ENCODE results near the gene SPN.
A peak's percentile ranks its signal among the peaks of the same experiment; 100 is the strongest.
"Not testable (repeated sequence)": the region's sequence is repeated elsewhere in the genome, so short reads cannot be mapped to it uniquely, and the experiment has no call there.

SPN gene

GRCh38 chr16:29663016-29663806, at the start of gene SPN:
Gene SPN (plus strand): TSS chr16:29663247. CDS start chr16:29663729, 482 bp downstream.
- Histone ChIP-seq H3K4me1 (ENCODE audit: low read length) (peaks cover 16% of the 10 kb centered on the region; the same call in 1 of the 2 replicates), H4K20me1 (ENCODE audit: insufficient read depth, low read length) (no peaks in the 10 kb centered on the region), H2AFZ (ENCODE audit: low read length) (no peak within 1 kb of the TSS), H3K9me2 (replicated peaks; ENCODE audit: insufficient read depth, low read length) (no peaks in the 10 kb centered on the region), H3K27ac (ENCODE audit: low read length) (no peak within 1 kb of the TSS), H3K36me3 (replicated peaks; ENCODE audit: insufficient read depth, low read length) (no peaks in the 10 kb centered on the region), H3K27me3 (replicated peaks; ENCODE audit: insufficient read depth, low read length) (no peaks in the 10 kb centered on the region), H3K9ac (ENCODE audit: low read length) (no peak within 1 kb of the TSS), H3K4me2 (ENCODE audit: low read depth, low read length) (peak within 1 kb of the TSS; percentile 28; the same call in 1 of the 2 replicates), H3K9me3 (replicated peaks; ENCODE audit: insufficient read depth, low read length) (no peaks in the 10 kb centered on the region), H3K4me3 (ENCODE audit: low read length) (no peak within 1 kb of the TSS), H3K79me2 (ENCODE audit: low read length) (no peaks in the 10 kb centered on the region), H3F3A (ENCODE audit: insufficient read depth, low read length) (peaks cover 5% of the 10 kb centered on the region; the same call in 1 of the 2 replicates)
- DNase-seq: no peak
- TF ChIP-seq CTCF (IDR thresholded peaks at IDR 0.05; ENCODE audit: low read length) (no peak), EZH2 (optimal IDR thresholded peaks at IDR 0.05; ENCODE audit: low read depth, low read length) (no peak), EZH2phosphoT487 (IDR thresholded peaks at IDR 0.05; ENCODE audit: low read length) (no peak)

GRCh38 chr16:29613307-29614057, 49.6 kb upstream of the SPN start:
- peak overlapping the region; percentile 87 for H3K4me3 ChIP-seq (ENCODE audit: low read length)
- not testable (repeated sequence) for H3K9me3 ChIP-seq (replicated peaks; ENCODE audit: insufficient read depth, low read length); H3K36me3 ChIP-seq (replicated peaks; ENCODE audit: insufficient read depth, low read length); H3K27me3 ChIP-seq (replicated peaks; ENCODE audit: insufficient read depth, low read length); H3K4me1 ChIP-seq (ENCODE audit: low read length); H4K20me1 ChIP-seq (ENCODE audit: insufficient read depth, low read length); H3F3A ChIP-seq (ENCODE audit: insufficient read depth, low read length); H3K9me2 ChIP-seq (replicated peaks; ENCODE audit: insufficient read depth, low read length)
- peak overlapping the region; percentile 58; the same call in 1 of the 2 replicates for H3K4me2 ChIP-seq (ENCODE audit: low read depth, low read length)
- peak; percentile 92 for DNase-seq
- H2AFZ ChIP-seq (ENCODE audit: low read length): peak overlapping the region; percentile 72; the same call in 1 of the 2 replicates
- peak overlapping the region; percentile 31; the same call in 1 of the 2 replicates for H3K27ac ChIP-seq (ENCODE audit: low read length)
- peak overlapping the region; percentile 78 for H3K9ac ChIP-seq (ENCODE audit: low read length)
- peaks cover 20% of the 10 kb centered on the region for H3K79me2 ChIP-seq (ENCODE audit: low read length)

GRCh38 chr16:29614691-29615314, 48.2 kb upstream of the SPN start:
- not testable (repeated sequence) for H3K4me3 ChIP-seq (ENCODE audit: low read length); H3K4me1 ChIP-seq (ENCODE audit: low read length); H3K9ac ChIP-seq (ENCODE audit: low read length); H3F3A ChIP-seq (ENCODE audit: insufficient read depth, low read length); H3K9me2 ChIP-seq (replicated peaks; ENCODE audit: insufficient read depth, low read length); H4K20me1 ChIP-seq (ENCODE audit: insufficient read depth, low read length); H3K9me3 ChIP-seq (replicated peaks; ENCODE audit: insufficient read depth, low read length); H3K27ac ChIP-seq (ENCODE audit: low read length); H2AFZ ChIP-seq (ENCODE audit: low read length); H3K4me2 ChIP-seq (ENCODE audit: low read depth, low read length); H3K36me3 ChIP-seq (replicated peaks; ENCODE audit: insufficient read depth, low read length); H3K27me3 ChIP-seq (replicated peaks; ENCODE audit: insufficient read depth, low read length); DNase-seq
- peaks cover 19% of the 10 kb centered on the region for H3K79me2 ChIP-seq (ENCODE audit: low read length)

DNA sequence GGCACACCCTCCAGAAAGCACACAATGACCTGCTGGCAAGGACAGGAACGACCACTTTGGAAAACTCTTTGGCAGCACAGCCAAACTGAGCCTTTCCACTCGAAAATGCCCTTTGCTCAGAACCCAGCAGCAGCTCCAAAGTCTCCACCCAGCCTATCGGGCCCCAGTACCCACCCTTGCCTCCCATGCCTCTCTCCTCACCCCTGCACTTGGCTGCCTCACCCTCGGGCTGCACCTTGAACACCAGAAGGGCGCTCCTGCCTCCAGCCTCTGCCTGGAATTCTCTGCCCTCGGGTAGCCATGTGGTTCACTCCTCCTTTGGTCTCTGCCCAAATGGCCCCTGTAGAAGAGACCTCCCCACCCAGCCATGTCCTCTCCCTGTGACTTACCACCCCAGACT, 46.9 kb upstream of the SPN start:
- not testable (repeated sequence) for DNase-seq; H3K27ac ChIP-seq (ENCODE audit: low read length)

More for the DNA sequence above, 46.9 kb upstream of the SPN start:
- H4K20me1 ChIP-seq (ENCODE audit: insufficient read depth, low read length); H2AFZ ChIP-seq (ENCODE audit: low read length); H3K9ac ChIP-seq (ENCODE audit: low read length); H3K4me1 ChIP-seq (ENCODE audit: low read length); H3K27me3 ChIP-seq (replicated peaks; ENCODE audit: insufficient read depth, low read length); H3K4me2 ChIP-seq (ENCODE audit: low read depth, low read length); H3F3A ChIP-seq (ENCODE audit: insufficient read depth, low read length); H3K36me3 ChIP-seq (replicated peaks; ENCODE audit: insufficient read depth, low read length); H3K9me3 ChIP-seq (replicated peaks; ENCODE audit: insufficient read depth, low read length); H3K9me2 ChIP-seq (replicated peaks; ENCODE audit: insufficient read depth, low read length); H3K4me3 ChIP-seq (ENCODE audit: low read length): not testable (repeated sequence)
- peaks cover 17% of the 10 kb centered on the region for H3K79me2 ChIP-seq (ENCODE audit: low read length)
